Esophagus muscularis mucosa (tissue), 4 donors: ENCODE results near the gene TNMD. TPM values are rescaled to one million over a fixed set of nuclear protein-coding genes. Genes with fewer than 3 reads are reported as not detected.

Experiments used
- DNase-seq: peaks from one replicate; pipeline ENCODE4 v3.0.0-alpha.2; 2017; ENCODE audit errors: extremely low spot score
- H3K27ac ChIP-seq, 4 donors: fragments of 200-600 bp; sonication (generic); replicated peaks in 1 of 4; 1 replicate in 3 of 4; 2 replicates in 1 of 4; pipeline ENCODE4 v1.5.1; 2016 to 2019; ENCODE audit warnings: mild to moderate bottlenecking in 1 of 4
- H3K27me3 ChIP-seq, 4 donors: fragments of 200-600 bp; sonication (generic); one replicate each; pipeline versions ENCODE4 v1.5.1 to v1.6.0; 2016 to 2019
- H3K36me3 ChIP-seq, 4 donors: fragments of 200-600 bp; sonication (generic); one replicate each; pipeline ENCODE4 v1.5.1; 2016 to 2019
- H3K4me1 ChIP-seq, 4 donors: fragments of 200-600 bp; sonication (generic); one replicate each; pipeline ENCODE4 v1.5.1; 2016 to 2019
- H3K4me3 ChIP-seq, 4 donors: fragments of 200-600 bp; sonication (generic); 1 replicate in 2 of 4; 2 replicates in 2 of 4; pipeline ENCODE4 v1.5.1; 2016 to 2019; ENCODE audit warnings: mild to moderate bottlenecking in 4 of 4, moderate library complexity in 1 of 4
- H3K9me3 ChIP-seq, 4 donors: fragments of 200-600 bp; sonication (generic); 1 replicate in 3 of 4; 2 replicates in 1 of 4; pipeline ENCODE4 v1.5.1; 2016 to 2019
- EP300 ChIP-seq: sonication (generic); formaldehyde crosslinking; IDR thresholded peaks from one replicate; pipeline ENCODE4 v1.6.1; 2017; ENCODE audit warnings: antibody characterized with exemption
- POLR2A ChIP-seq: fragments of 450-650 bp; IDR thresholded peaks from one replicate; pipeline ENCODE4 v1.6.1; 2017; ENCODE audit warnings: antibody characterized with exemption, moderate library complexity, mild to moderate bottlenecking, low read depth
- POLR2AphosphoS5 ChIP-seq, 2 donors: sonication (generic); formaldehyde crosslinking; IDR thresholded peaks; one replicate each; pipeline ENCODE4 v1.6.1; 2017; ENCODE audit warnings: antibody characterized with exemption in 2 of 2
- WGBS: methylation state at CpG from one replicate; pipeline ENCODE4 v1.1.5; 2018; 5-methylcytosine and 5-hydroxymethylcytosine counted together
- intact Hi-C: fragments of 100-400 bp; cut with DNase I; formaldehyde crosslinking; loops from one replicate; pipeline ENCODE4 v1.15.1; 2023
- total RNA-seq, 4 donors: library from RNA; depleted of rRNA; stranded (reverse); fragments of >200 nt; gene quantifications; one replicate each; pipeline versions ENCODE4 v1.1.0 to v1.2.1, GENCODE V29; 2016
- TF ChIP-seq, protein P1 (sequence below), 3 experiments: fragments of 200-600 bp in 2 of 3; fragments of 450-650 bp in 1 of 3; sonication (generic) in 2 of 3; IDR thresholded peaks; one replicate each; pipeline ENCODE4 v1.5.1; 2017 to 2019; ENCODE audit warnings: antibody characterized with exemption in 3 of 3, mild to moderate bottlenecking in 2 of 3, moderate library complexity in 1 of 3

The TNMD gene
- total RNA-seq, 4 donors from 2014 or later = 0.33 to 0.58 TPM; not detected in 2

GRCh38 chrX:100647095-100647494 is 62.4 kb downstream of the TNMD start:
- DNase-seq = no peak
- H3K27ac ChIP-seq = peak overlapping the region; percentile 35 to 77 (median 68)
- H3K4me3 ChIP-seq = peak overlapping the region in 1 of 4 donors; percentile 12

GRCh38 chrX:100647739-100648138 is 63.0 kb downstream of the TNMD start:
- Histone ChIP-seq H3K9me3 (no peaks in the 10 kb centered on the region), H3K36me3 (no peaks in the 10 kb centered on the region), H3K4me3 (no peak overlapping the region), H3K4me1 (peaks cover 0 to 33% (median 13%) of the 10 kb centered on the region in 4 donors), H3K27ac (peak overlapping the region; percentile 62 to 77 (median 72)), H3K27me3 (no peaks in the 10 kb centered on the region)
- no peak for DNase-seq
- no peak for TF ChIP-seq POLR2A
- no peak for TF ChIP-seq POLR2AphosphoS5 (IDR thresholded peaks at IDR 0.05)
- no peak for TF ChIP-seq EP300
- TF ChIP-seq, protein P1, sequence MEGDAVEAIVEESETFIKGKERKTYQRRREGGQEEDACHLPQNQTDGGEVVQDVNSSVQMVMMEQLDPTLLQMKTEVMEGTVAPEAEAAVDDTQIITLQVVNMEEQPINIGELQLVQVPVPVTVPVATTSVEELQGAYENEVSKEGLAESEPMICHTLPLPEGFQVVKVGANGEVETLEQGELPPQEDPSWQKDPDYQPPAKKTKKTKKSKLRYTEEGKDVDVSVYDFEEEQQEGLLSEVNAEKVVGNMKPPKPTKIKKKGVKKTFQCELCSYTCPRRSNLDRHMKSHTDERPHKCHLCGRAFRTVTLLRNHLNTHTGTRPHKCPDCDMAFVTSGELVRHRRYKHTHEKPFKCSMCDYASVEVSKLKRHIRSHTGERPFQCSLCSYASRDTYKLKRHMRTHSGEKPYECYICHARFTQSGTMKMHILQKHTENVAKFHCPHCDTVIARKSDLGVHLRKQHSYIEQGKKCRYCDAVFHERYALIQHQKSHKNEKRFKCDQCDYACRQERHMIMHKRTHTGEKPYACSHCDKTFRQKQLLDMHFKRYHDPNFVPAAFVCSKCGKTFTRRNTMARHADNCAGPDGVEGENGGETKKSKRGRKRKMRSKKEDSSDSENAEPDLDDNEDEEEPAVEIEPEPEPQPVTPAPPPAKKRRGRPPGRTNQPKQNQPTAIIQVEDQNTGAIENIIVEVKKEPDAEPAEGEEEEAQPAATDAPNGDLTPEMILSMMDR (IDR thresholded peaks at IDR 0.05) = no peak
- 48% methylated on average over 2 of the region's 2 CpGs for WGBS
- intact Hi-C loops = no loop called here

More at GRCh38 chrX:100647095-100647494, 62.4 kb downstream of the TNMD start:
- Histone ChIP-seq H3K27me3 (no peaks in the 10 kb centered on the region), H3K36me3 (no peaks in the 10 kb centered on the region), H3K4me1 (peaks cover 0 to 33% (median 13%) of the 10 kb centered on the region in 4 donors), H3K9me3 (no peaks in the 10 kb centered on the region)
- peak; percentile 5 to 6 for TF ChIP-seq POLR2AphosphoS5 (IDR thresholded peaks at IDR 0.05)
- no peak for TF ChIP-seq EP300
- 14% methylated on average over 1 of the region's 1 CpG for WGBS
- intact Hi-C loops = no loop called here

DNA sequence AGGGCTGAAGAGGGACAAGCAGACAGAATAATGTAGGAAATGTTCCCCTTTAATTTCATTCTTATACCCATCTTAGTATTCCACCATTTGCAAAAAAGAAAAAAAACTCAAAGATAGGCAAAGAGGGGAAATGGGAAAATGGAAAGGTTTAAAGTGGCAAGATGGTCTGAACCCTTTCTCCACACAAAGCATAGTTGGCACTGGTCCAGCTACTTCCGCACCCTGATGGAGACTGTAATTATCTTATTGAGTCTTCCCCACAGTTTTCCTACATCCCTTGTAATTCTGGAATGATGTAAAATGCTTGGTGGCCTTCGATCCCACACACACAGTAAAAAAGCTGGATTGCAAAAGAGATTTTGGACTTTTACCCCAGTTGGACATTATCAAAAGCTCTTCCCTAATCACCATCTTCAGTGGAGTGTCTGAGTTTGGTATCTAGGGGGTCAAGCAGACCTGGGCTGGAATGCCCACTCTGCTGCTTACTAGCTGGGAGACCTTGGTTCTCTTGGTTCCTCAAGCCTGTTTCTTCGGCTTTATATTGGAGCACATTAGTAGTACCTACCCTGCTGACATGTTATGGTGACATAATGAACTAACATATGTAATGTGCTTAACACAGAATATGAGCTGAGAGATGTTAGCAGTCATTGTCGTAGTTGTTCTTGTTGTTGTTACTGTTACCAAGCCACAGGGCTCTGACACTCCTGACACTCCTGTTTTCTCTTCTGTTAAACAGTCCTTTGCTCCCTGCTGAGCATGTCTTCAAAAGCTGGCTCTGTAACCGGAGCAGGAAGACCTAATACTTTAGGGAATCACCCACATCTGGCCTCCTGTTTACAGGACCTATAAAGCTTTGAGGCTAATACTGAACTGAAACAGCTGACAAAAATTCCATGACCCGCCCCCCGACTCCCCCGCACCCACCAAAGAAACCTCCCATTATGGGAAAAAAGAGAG is 64.0 kb downstream of the TNMD start:
- Histone ChIP-seq H3K27ac (peak overlapping the region; percentile 62 to 77 (median 72)), H3K4me1 (peaks cover 0 to 29% (median 9%) of the 10 kb centered on the region in 4 donors), H3K27me3 (no peaks in the 10 kb centered on the region), H3K36me3 (no peaks in the 10 kb centered on the region), H3K9me3 (no peaks in the 10 kb centered on the region), H3K4me3 (peak overlapping the region in 1 of 4 donors; percentile 9)
- 62% methylated on average over 8 of the region's 8 CpGs for WGBS
- DNase-seq = no peak
- intact Hi-C loops = no loop called here
- no peak for TF ChIP-seq POLR2AphosphoS5 (IDR thresholded peaks at IDR 0.05)
- TF ChIP-seq, protein P1 (IDR thresholded peaks at IDR 0.05) = no peak
- TF ChIP-seq POLR2A = no peak
- TF ChIP-seq EP300 = no peak

Other genes with a start within 250 kb of the TNMD start
- gene PCDH19, start 174.7 kb upstream of the TNMD start, total RNA-seq = 1 to 10 TPM; 1.2 to 3.8 (median 2.2) TPM
- 1 to 10 TPM; 5.4 to 8.3 (median 6.8) TPM for gene TSPAN6, start 51.9 kb downstream of the TNMD start, total RNA-seq
- 10 to 100 TPM; 29.8 to 57.3 (median 39.6) TPM for gene SRPX2, start 59.3 kb downstream of the TNMD start, total RNA-seq
- gene SYTL4, start 147.2 kb downstream of the TNMD start, total RNA-seq = 10 to 100 TPM; 14.9 to 30.7 (median 27.8) TPM
- gene CSTF2, start 235.5 kb downstream of the TNMD start, total RNA-seq = 1 to 10 TPM; 7.6 to 9.2 (median 8.6) TPM